Stimulated activated CD4-positive, alpha-beta T cell treated with anti-CD3 and anti-CD28 coated beads, Interleukin-2, amount 100 ng/mL, for 4 hours (primary cell): ENCODE measurements around the gene RGCC.
"Not testable (repeated sequence)": the region's sequence is repeated elsewhere in the genome, so short reads cannot be mapped to it uniquely, and the experiment has no call there.

Experiments used
- DNase-seq: peaks from one replicate; pipeline ENCODE4 v3.0.0-alpha.2; 2020; ENCODE audit warnings: low read depth

The RGCC gene

DNA sequence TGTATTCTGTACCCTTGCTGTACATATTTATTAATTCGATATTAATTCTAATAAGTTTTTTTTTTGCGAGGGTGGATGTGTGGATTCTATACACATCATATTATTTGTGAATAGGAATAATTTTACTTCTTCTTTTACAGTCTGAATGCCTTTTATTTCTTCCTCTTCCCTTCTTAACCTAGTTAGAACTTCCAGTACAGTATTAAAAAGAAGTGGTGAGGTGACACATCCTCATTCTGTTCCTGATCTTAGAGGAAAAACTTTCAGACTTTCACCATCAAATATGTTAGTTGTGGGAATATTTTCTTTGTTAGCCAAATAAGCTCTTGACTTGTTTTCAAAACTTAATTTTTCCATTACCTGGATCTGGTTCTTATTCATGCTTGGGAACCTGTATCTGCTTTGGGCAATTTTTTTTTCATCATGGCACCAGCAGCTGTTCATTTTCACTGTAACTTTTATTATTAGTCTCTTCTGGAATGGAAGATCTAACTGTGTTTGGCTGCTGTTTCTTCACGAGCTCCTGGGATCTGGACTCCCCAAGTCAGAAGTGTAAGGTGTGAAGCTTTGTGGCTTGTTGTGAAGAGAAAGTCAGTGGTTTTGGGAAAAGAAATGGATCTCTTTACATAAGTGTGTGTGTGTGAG lies 33.1 kb downstream of the RGCC start:
- no peak for DNase-seq

GRCh38 chr13:41491436-41491835 lies 34.1 kb downstream of the RGCC start:
- no peak for DNase-seq

- no peak for DNase-seq
Observed at GRCh38 chr13:41492432-41493260, 35.3 kb downstream of the RGCC start.

DNA sequence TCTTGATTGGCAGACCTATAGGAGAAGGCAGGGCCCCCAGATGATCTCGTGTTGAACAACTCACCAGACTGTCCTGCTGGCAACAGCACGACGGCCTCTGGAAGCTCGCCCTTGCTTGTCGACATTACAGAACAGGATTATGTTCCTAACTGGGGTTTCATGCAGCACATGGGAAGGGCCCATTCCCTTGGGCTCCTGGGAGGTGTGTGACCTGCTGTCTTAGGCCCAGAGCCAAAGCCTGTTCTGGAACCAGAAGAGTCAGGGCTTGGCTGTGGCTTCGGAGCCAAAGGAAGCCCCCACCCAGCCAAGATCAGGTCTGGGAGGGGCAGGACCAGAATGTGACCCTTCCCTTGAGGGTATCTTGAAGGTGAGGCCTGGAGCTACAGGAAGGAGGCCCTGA lies 36.9 kb downstream of the RGCC start:
- no peak for DNase-seq

DNA sequence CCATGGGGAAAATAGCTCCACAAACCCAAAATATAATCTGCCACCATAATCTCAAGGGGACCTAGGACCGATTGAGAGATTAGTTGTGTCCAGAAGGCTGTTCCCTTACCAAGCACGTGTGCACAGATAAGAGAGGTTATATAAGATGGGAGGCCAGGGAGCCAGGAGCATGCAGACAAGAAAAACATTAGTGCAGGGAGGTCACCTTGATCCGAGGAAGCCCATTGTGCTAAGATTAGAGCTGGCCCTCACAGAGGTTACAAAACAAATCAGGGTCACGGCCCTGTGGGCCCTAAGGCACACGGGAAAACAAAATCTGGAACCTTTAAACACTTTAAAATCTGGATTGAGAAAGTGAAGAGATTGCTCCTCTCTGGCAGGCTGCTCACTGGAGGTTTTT lies 37.7 kb downstream of the RGCC start:
- DNase-seq: no peak

GRCh38 chr13:41496420-41497234 lies 39.3 kb downstream of the RGCC start:
- DNase-seq: no peak

GRCh38 chr13:41497436-41497835 lies 40.1 kb downstream of the RGCC start:
- DNase-seq: no peak

- no peak for DNase-seq
Observed at GRCh38 chr13:41499452-41499851, 42.1 kb downstream of the RGCC start.

DNA sequence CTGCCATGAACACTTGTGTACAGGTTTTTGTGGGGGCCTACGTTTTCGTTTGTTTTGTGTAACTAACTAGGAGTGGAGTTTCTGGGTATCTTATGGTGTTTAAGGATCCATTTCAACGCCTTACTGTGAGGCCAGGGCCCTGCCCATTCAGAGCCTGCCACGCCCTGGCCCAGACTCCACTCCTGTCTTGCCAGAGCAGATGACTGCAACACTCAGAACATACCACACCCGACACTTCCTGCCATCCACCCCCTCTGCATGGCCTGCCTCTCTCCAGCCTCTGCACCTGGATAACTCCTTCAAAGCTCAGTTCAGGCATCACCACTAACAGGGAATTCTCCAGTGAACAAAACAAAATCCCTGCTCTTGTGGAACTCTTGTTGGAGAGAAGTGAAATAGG lies 43.2 kb downstream of the RGCC start:
- no peak for DNase-seq

DNA sequence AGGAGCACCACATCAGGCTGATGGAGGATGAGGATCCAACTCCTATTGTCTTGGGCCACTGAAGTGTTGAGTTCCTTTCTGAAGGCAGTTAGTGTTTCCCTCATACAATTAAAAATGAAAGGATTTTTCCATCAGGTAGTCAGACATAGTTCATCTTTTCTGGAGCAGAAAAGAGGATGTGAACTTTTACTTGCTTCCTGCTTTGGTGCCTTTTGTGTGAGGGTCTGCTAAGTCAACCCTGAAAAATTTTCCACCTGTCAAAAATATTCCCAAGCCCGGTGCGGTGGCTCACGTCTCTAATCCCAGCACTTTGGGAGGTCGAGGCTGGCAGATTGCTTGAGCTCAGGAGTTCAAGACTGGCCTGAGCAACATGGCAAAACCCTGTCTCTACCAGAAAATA lies 43.9 kb downstream of the RGCC start:
- DNase-seq: no peak

DNA sequence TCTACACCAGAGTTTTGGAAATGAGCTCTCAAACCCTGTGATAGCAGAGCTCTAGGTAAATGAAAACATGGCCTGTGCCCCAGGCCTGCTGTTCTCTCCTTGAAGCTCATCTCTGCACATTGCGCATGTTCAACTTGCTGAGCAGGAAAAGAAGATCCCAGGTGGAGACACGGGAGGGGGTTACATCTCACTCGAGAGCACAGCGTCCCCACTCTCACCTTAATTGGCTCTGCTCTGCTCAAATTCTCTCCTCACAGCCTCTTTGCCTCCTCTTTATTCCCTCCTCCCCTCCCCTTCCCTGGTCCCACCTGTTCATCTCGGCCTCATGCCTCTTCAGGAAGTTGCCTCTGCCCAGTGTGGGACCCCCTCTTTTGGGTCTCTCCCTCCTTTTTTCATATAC lies 44.7 kb downstream of the RGCC start:
- no peak for DNase-seq

- DNase-seq: no peak
Observed at GRCh38 chr13:41502673-41503072, 45.3 kb downstream of the RGCC start.

DNA sequence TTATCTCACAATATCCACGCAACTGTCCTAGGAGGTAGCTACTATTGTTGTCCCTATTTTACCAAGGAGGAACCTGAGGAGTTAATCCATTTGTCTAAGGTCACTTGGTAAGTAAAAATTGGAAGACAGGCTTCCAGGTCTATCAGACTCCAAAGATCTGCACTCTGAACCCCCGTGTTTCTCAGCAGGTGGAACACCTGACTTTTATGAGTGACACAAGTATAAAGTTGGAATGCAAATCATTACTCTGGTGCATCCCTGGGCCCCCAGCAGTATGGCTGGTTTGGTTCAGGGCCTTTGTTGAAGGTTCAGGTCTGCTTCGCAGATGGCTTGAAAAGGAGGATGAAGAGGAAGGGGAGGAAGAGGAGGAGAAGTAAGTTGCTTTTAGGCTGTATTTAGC lies 46.0 kb downstream of the RGCC start:
- DNase-seq: no peak

DNA sequence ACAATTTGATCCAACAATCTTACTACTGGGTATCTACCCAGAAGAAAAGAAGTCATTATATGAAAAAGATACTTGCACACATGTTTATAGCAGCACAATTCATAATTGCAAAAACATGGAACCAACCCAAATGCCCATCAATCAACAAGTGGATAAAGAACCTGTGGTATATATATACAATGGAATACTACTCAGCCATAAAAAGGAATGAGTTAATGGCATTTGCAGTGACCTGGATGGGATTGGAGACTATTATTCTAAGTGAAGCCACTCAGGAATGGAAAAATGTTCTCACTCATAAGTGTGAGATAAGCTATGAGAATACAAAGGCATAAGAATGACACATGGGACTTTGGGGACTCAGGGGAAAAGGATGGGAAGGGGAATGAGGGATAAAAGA lies 47.3 kb downstream of the RGCC start:
- not testable (repeated sequence) for DNase-seq

DNA sequence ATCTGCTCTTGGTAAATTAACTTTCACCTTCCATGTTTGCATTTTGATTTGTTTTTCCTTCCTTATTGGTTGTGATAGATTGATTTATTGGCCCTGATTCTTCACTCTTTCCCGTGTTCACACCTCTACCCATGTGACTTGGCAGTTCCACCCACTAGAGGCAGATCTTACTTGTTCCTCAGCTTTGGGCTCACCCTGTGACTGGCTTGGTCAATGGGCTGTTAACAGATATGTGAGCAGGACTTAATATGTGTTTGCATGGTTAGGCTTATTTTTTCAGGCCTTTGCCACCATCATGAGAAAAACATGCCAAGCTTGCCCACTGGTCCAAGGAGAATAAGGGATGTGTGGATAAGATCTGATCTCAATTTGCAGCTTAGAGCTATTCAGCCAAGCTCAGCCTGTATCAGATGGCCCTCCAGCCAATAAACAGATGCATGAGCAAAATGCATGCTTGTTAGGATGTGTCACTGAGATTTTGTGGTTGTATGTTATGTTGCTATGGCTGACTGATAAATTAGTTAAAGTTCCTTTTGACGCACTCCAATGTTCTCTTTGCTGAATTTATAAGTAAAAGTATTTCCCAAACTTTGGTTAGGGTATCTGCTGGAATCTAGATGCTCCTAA lies 48.0 kb downstream of the RGCC start:
- no peak for DNase-seq

DNA sequence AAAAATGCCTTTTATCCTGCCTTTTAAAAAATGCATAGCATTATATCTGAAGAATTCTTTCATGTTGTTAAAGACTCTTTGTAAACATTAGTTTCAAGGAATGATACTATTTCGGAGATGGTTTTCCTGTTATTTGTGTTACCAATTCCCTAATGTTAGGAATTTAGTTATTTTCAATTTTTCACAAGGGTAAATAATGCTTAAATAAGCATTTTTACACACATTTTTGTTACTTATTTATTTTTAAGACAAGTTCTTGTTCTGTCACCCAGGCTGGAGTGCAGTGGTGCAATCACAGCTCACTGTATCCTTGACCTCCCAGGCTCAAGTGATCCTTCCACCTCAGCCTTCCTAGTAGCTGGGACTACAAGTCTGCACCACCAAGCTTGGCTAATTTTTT lies 49.0 kb downstream of the RGCC start:
- no peak for DNase-seq

- no peak for DNase-seq
Observed at GRCh38 chr13:41509971-41510370, 52.6 kb downstream of the RGCC start.

GRCh38 chr13:41511827-41512226 lies 54.5 kb downstream of the RGCC start:
- DNase-seq: no peak

GRCh38 chr13:41512441-41512840 lies 55.1 kb downstream of the RGCC start:
- DNase-seq: no peak

DNA sequence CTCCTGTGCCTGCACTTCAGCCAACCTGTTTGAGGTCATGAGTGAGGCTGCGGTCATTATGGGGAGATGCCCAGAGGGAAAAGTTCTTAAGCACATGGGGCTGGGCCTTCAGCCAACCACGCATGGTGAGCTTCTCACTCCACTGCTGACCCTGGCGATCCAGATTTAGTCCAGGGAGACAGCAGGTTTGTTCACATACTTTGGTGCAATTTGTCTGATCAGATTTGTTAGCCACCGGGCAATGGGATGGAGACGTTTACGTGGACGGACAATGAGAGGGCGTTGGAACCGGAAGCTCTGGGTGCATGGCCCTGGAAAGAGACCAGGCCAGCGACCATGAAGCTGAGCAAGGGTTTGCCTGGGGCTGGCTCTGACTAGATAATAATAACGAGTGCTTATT lies 56.2 kb downstream of the RGCC start:
- no peak for DNase-seq

DNA sequence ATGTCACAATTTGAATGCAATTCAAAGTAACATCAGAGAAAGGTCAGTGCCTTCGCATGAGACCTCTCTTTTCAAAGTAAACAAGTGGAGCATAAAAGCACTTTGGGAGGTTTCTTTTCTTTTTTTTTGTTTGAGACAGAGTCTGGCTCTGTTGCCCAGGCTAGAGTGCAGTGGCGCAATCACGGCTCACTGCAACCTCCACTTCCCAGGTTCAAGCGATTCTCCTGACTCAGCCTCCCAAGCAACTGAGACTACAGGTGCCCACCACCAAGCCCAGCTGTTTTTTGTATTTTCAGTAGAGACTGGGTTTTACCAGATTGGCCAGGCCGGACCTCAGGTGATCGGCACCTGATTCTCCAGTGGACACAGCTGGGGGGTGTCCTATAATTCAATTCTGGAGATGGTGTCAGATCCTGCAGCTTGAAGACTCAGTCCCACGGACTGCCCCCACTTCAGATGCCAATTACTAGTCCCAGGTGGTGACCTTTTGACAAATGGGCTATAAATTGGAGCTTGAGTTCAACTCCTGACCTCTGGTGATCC lies 57.6 kb downstream of the RGCC start:
- DNase-seq: no peak

DNA sequence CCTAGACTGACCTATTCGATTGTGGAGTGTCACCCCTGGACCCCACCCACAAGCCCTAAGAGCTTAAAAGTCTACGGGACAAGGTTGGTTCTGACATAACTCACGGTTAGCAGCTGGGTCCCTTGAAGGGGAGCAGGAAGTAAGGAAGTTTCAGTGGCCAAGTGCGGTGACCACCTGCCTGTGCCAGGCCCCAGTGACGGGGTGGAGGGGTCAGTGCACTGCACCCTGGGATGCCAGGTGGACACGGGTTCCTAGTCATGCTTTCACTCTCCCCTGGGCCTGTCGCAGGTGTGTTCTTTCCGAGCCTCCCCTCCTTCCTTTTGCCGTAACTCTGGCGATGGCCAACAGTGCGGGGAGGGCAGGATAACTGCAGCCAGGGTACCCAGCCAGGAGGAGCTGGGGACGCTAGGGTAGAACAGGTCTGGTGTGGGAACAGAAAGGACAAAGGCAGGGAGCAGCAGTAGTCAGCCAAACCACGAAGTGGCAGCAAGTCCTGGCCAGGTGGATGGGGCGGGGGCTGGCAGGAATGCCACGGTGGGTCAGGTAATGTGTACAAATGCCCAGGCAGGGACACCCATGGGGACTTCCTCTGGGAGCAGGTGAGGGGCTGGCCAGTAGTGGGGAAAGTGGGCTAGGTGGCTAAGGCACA lies 58.3 kb downstream of the RGCC start:
- DNase-seq: no peak
